OCI-LY1 (cell line): ENCODE data around the gene PPP1CA.
A peak's percentile ranks its signal among the peaks of the same experiment; 100 is the strongest.

Experiments
- H2AFZ ChIP-seq: fragments of 200-600 bp; sonication (generic), shearing (Covaris generic); 2 replicates; pipeline ENCODE4 v1.6.0; 2014; ENCODE audit warnings: antibody characterized with exemption, mild to moderate bottlenecking, low read length
- H3F3A ChIP-seq: fragments of 200-600 bp; sonication (generic), shearing (Covaris generic); 2 replicates; pipeline ENCODE4 v1.6.0; 2014; ENCODE audit warnings: mild to moderate bottlenecking, antibody characterized with exemption, low read length, moderate library complexity; ENCODE audit not compliant: insufficient read depth
- H3K27ac ChIP-seq: fragments of 200-600 bp; sonication (generic); 2 replicates; pipeline ENCODE4 v1.5.1; 2014; ENCODE audit warnings: low read length, mixed run types, mild to moderate bottlenecking, low read depth; ENCODE audit not compliant: poor library complexity, severe bottlenecking
- H3K27me3 ChIP-seq: fragments of 200-600 bp; sonication (generic); 2 replicates; pipeline ENCODE4 v1.6.0; 2014; ENCODE audit warnings: antibody characterized with exemption, mild to moderate bottlenecking, low read length, moderate library complexity; ENCODE audit not compliant: insufficient read depth
- H3K36me3 ChIP-seq: fragments of 200-600 bp; sonication (generic); 2 replicates; pipeline ENCODE4 v1.6.1; 2014; ENCODE audit warnings: mild to moderate bottlenecking, antibody characterized with exemption, low read length, moderate library complexity, mixed read lengths; ENCODE audit not compliant: insufficient read depth
- H3K4me1 ChIP-seq: fragments of 200-600 bp; sonication (generic); 2 replicates; pipeline ENCODE4 v1.5.1; 2014; ENCODE audit warnings: mild to moderate bottlenecking, low read length, moderate library complexity; ENCODE audit not compliant: insufficient read depth, severe bottlenecking
- H3K4me2 ChIP-seq: fragments of 200-600 bp; sonication (generic), shearing (Covaris generic); 2 replicates; pipeline ENCODE4 v1.6.1; 2014; ENCODE audit warnings: low read length
- H3K4me3 ChIP-seq: fragments of 200-600 bp; sonication (generic); 2 replicates; pipeline ENCODE4 v1.5.1; 2014; ENCODE audit warnings: low read length, low read depth, mild to moderate bottlenecking, mixed read lengths; ENCODE audit not compliant: poor library complexity, severe bottlenecking
- H3K79me2 ChIP-seq: fragments of 200-600 bp; shearing (Covaris generic); 2 replicates; pipeline ENCODE4 v1.6.1; 2016; ENCODE audit warnings: mixed run types, low read length, mixed read lengths; ENCODE audit not compliant: insufficient read depth
- H3K9ac ChIP-seq: fragments of 200-600 bp; sonication (generic), shearing (Covaris generic); 2 replicates; pipeline ENCODE4 v1.6.1; 2014; ENCODE audit warnings: mild to moderate bottlenecking, low read length, mixed read lengths
- H3K9me2 ChIP-seq: fragments of 200-600 bp; sonication (generic), shearing (Covaris generic); 2 replicates; pipeline ENCODE4 v1.6.1; 2014; ENCODE audit warnings: low read depth, mild to moderate bottlenecking, low read length, mixed read lengths
- H3K9me3 ChIP-seq: fragments of 200-600 bp; shearing (Covaris generic); 2 replicates; pipeline ENCODE4 v1.6.1; 2014; ENCODE audit warnings: low read length, mixed read lengths
- H4K20me1 ChIP-seq: fragments of 200-600 bp; sonication (generic), shearing (Covaris generic); 2 replicates; pipeline ENCODE4 v1.6.0; 2016; ENCODE audit warnings: mild to moderate bottlenecking, low read length; ENCODE audit not compliant: insufficient read depth
- CTCF ChIP-seq: fragments of 200-600 bp; sonication (generic), shearing (Covaris generic); IDR thresholded peaks from 2 replicates; pipeline ENCODE4 v1.5.1; 2017; ENCODE audit warnings: mild to moderate bottlenecking, antibody characterized with exemption, low read length, moderate library complexity, mixed read lengths
- EZH2 ChIP-seq: fragments of 200-600 bp; sonication (generic), shearing (Covaris generic); IDR thresholded peaks from 2 replicates; pipeline ENCODE4 v1.8.0; 2017; ENCODE audit warnings: borderline replicate concordance, mixed run types, mild to moderate bottlenecking, antibody characterized with exemption, low read length, moderate library complexity, mixed read lengths

Gene PPP1CA

GRCh38 chr11:67410369-67410831 lies 8.7 kb upstream of the PPP1CA start:
- no peaks in the 10 kb centered on the region for H4K20me1 ChIP-seq
- H3K27ac ChIP-seq = peak overlapping the region; percentile 93
- no peak overlapping the region for H3K4me3 ChIP-seq
- H2AFZ ChIP-seq = no peak overlapping the region
- H3K27me3 ChIP-seq = peaks cover 3% of the 10 kb centered on the region; the same call in 1 of the 2 replicates
- peaks cover 22% of the 10 kb centered on the region; the same call in 1 of the 2 replicates for H3K36me3 ChIP-seq
- H3K9me3 ChIP-seq = no peaks in the 10 kb centered on the region
- H3K79me2 ChIP-seq = no peaks in the 10 kb centered on the region
- H3K9ac ChIP-seq = no peak overlapping the region
- H3K9me2 ChIP-seq = no peaks in the 10 kb centered on the region
- no peaks in the 10 kb centered on the region for H3F3A ChIP-seq
- no peak for TF ChIP-seq CTCF
- no peak for TF ChIP-seq EZH2
- H3K4me1 ChIP-seq = peaks cover 74% of the 10 kb centered on the region
- H3K4me2 ChIP-seq = no peak overlapping the region; the same call in 1 of the 2 replicates

- peak overlapping the region; percentile 89 for H3K4me2 ChIP-seq
- peaks cover 22% of the 10 kb centered on the region; the same call in 1 of the 2 replicates for H3K36me3 ChIP-seq
- no peaks in the 10 kb centered on the region for H3K9me3 ChIP-seq
- peak overlapping the region; percentile 30 for H3K4me3 ChIP-seq
- peak overlapping the region; percentile 94 for H3K9ac ChIP-seq
- no peaks in the 10 kb centered on the region for H3K79me2 ChIP-seq
- H3K27me3 ChIP-seq = peaks cover 1% of the 10 kb centered on the region; the same call in 1 of the 2 replicates
- H2AFZ ChIP-seq = no peak overlapping the region
- no peaks in the 10 kb centered on the region for H3K9me2 ChIP-seq
- H4K20me1 ChIP-seq = no peaks in the 10 kb centered on the region
- peak overlapping the region; percentile 93 for H3K27ac ChIP-seq
- no peaks in the 10 kb centered on the region for H3F3A ChIP-seq
- peaks cover 74% of the 10 kb centered on the region for H3K4me1 ChIP-seq
- TF ChIP-seq EZH2 = no peak
- no peak for TF ChIP-seq CTCF
These were observed 8.2 kb upstream of the PPP1CA start for GRCh38 chr11:67409781-67410368.

- H2AFZ ChIP-seq = no peak overlapping the region
- H3K9me3 ChIP-seq = no peaks in the 10 kb centered on the region
- H3K4me1 ChIP-seq = peaks cover 80% of the 10 kb centered on the region
- H3K79me2 ChIP-seq = no peaks in the 10 kb centered on the region
- peak overlapping the region; percentile 93 for H3K27ac ChIP-seq
- peak overlapping the region; percentile 30 for H3K4me3 ChIP-seq
- H3K9ac ChIP-seq = peak overlapping the region; percentile 94
- H3K9me2 ChIP-seq = no peaks in the 10 kb centered on the region
- H3K27me3 ChIP-seq = no peaks in the 10 kb centered on the region
- H4K20me1 ChIP-seq = no peaks in the 10 kb centered on the region
- no peak for TF ChIP-seq EZH2
- no peak for TF ChIP-seq CTCF
- H3K36me3 ChIP-seq = peaks cover 22% of the 10 kb centered on the region; the same call in 1 of the 2 replicates
- no peaks in the 10 kb centered on the region for H3F3A ChIP-seq
- peak overlapping the region; percentile 89 for H3K4me2 ChIP-seq
These were observed 7.6 kb upstream of the PPP1CA start for GRCh38 chr11:67409261-67409666.
